ENCODE measurements around the gene DNAH1.
A peak's percentile ranks its signal among the peaks of the same experiment; 100 is the strongest.
"Not testable (repeated sequence)": the region's sequence is repeated elsewhere in the genome, so short reads cannot be mapped to it uniquely, and the experiment has no call there.

DNAH1 gene

GRCh38 chr3:52331906-52332305 is 15.8 kb downstream of the DNAH1 start:
- DNase-seq, result no peak

- no peak for DNase-seq
These were observed 17.9 kb downstream of the DNAH1 start for GRCh38 chr3:52333869-52334557.

GRCh38 chr3:52338131-52338530 is 22.0 kb downstream of the DNAH1 start:
- DNase-seq, result not testable (repeated sequence)

- DNase-seq, result peak in 11 of 56 donors; percentile 1 to 32 (median 11)
These were observed 23.5 kb downstream of the DNAH1 start for GRCh38 chr3:52339612-52340011.

- no peak for DNase-seq
These were observed 25.0 kb downstream of the DNAH1 start for GRCh38 chr3:52341123-52341522.

GRCh38 chr3:52343946-52344600 is 28.0 kb downstream of the DNAH1 start:
- no peak for DNase-seq

GRCh38 chr3:52345521-52346109 is 29.5 kb downstream of the DNAH1 start:
- no peak for DNase-seq

- no peak for DNase-seq
These were observed 30.8 kb downstream of the DNAH1 start for GRCh38 chr3:52346623-52347530.

GRCh38 chr3:52347716-52348635 is 31.9 kb downstream of the DNAH1 start:
- no peak for DNase-seq

GRCh38 chr3:52349131-52349530 is 33.0 kb downstream of the DNAH1 start:
- no peak for DNase-seq

GRCh38 chr3:52349611-52350395 is 33.7 kb downstream of the DNAH1 start:
- DNase-seq, result no peak

GRCh38 chr3:52350416-52350815 is 34.3 kb downstream of the DNAH1 start:
- DNase-seq, result no peak

- no peak for DNase-seq
These were observed 35.1 kb downstream of the DNAH1 start for GRCh38 chr3:52350981-52351761.

GRCh38 chr3:52351762-52352368 is 35.7 kb downstream of the DNAH1 start:
- DNase-seq, result no peak

GRCh38 chr3:52352566-52352965 is 36.4 kb downstream of the DNAH1 start:
- DNase-seq, result no peak

GRCh38 chr3:52353291-52353855 is 37.3 kb downstream of the DNAH1 start:
- no peak for DNase-seq

GRCh38 chr3:52354676-52355075 is 38.6 kb downstream of the DNAH1 start:
- no peak for DNase-seq

GRCh38 chr3:52355526-52355925 is 39.4 kb downstream of the DNAH1 start:
- DNase-seq, result no peak

All from nucleus accumbens (tissue), 56 donors.